HEK293 (cell line): ENCODE results near the gene TTYH1.

ENCODE experiments used
- CTCF ChIA-PET: fragments of 350-600 bp; formaldehyde crosslinking; extraction: SDS; loops from one replicate; lab custom pipeline; 2021; ENCODE audit warnings: antibody characterized with exemption; lab: Yijun Ruan, JAX
- POLR2A ChIA-PET: fragments of 300-600 bp; formaldehyde crosslinking; extraction: SDS; loops from one replicate; lab custom pipeline; 2020; ENCODE audit warnings: antibody characterized with exemption, inconsistent platforms; lab: Yijun Ruan, JAX
- H3K27ac ChIP-seq: fragments of 200-500 bp; sonication (Bioruptor generic); 2 replicates; pipeline ENCODE4 v1.5.1; 2014; ENCODE audit warnings: low read depth, low read length, control low read depth, inconsistent platforms; ENCODE audit errors: extremely low read depth
- H3K36me3 ChIP-seq, 2 experiments: fragments of 200-500 bp in 1 of 2; sonication (Bioruptor generic) in 1 of 2; 1 replicate in 1 of 2; 2 replicates in 1 of 2; pipeline ENCODE4 v1.5.1; 2014 to 2017; ENCODE audit warnings: inconsistent platforms in 2 of 2, low read length in 2 of 2; ENCODE audit not compliant: control insufficient read depth in 2 of 2, insufficient read depth in 1 of 2
- H3K4me1 ChIP-seq: fragments of 200-500 bp; sonication (Bioruptor generic); 2 replicates; pipeline ENCODE4 v1.5.1; 2014; ENCODE audit warnings: mild to moderate bottlenecking, low read length, inconsistent platforms; ENCODE audit not compliant: control insufficient read depth, insufficient read depth
- H3K4me3 ChIP-seq: 2 replicates; pipeline ENCODE4 v1.5.1; 2011; ENCODE audit warnings: low read depth, mild to moderate bottlenecking, control low read depth, low read length, moderate library complexity
- H3K9me3 ChIP-seq: fragments of 200-500 bp; sonication (Bioruptor generic); 2 replicates; pipeline ENCODE4 v1.5.1; 2014; ENCODE audit warnings: low read depth, low read length, inconsistent platforms; ENCODE audit not compliant: control insufficient read depth, insufficient read depth
- CTCF ChIP-seq: fragments of 450-650 bp; formaldehyde crosslinking; IDR thresholded peaks from 2 replicates; pipeline ENCODE4 v1.5.1; 2016; ENCODE audit warnings: missing biosample characterization, missing genetic modification characterization
- GLI2 ChIP-seq: fragments of 450-650 bp; formaldehyde crosslinking; IDR thresholded peaks from 2 replicates; pipeline ENCODE4; 2017; ENCODE audit warnings: missing biosample characterization, missing genetic modification characterization, low read depth, borderline replicate concordance
- GLIS1 ChIP-seq: fragments of 450-650 bp; formaldehyde crosslinking; IDR thresholded peaks from 2 replicates; pipeline ENCODE4 v1.5.1; 2016; ENCODE audit warnings: missing biosample characterization, missing genetic modification characterization
- HIC1 ChIP-seq: fragments of 450-650 bp; formaldehyde crosslinking; IDR thresholded peaks from 2 replicates; pipeline ENCODE4 v1.5.1; 2016; ENCODE audit warnings: missing biosample characterization, missing genetic modification characterization
- HOXC10 ChIP-seq: sonication (generic); formaldehyde crosslinking; IDR thresholded peaks from 2 replicates; pipeline ENCODE4 v1.8.1; 2023; ENCODE audit warnings: mild to moderate bottlenecking, missing genetic modification reagents
- KLF1 ChIP-seq: fragments of 450-650 bp; formaldehyde crosslinking; IDR thresholded peaks from 2 replicates; pipeline ENCODE4 v1.5.1; 2016; ENCODE audit warnings: missing biosample characterization, missing genetic modification characterization
- MEIS1 ChIP-seq: sonication (generic); formaldehyde crosslinking; IDR thresholded peaks from 2 replicates; pipeline ENCODE4 v1.8.1; 2022; ENCODE audit warnings: missing genetic modification reagents, mild to moderate bottlenecking, borderline replicate concordance
- PBX3 ChIP-seq: sonication (generic); formaldehyde crosslinking; IDR thresholded peaks from 2 replicates; pipeline ENCODE4 v1.8.1; 2022; ENCODE audit warnings: mild to moderate bottlenecking, moderate library complexity, missing genetic modification reagents
- YY2 ChIP-seq: fragments of 450-650 bp; formaldehyde crosslinking; IDR thresholded peaks from 2 replicates; pipeline ENCODE4 v1.5.1; 2016; ENCODE audit warnings: missing biosample characterization, missing genetic modification characterization
- ZBTB20 ChIP-seq: fragments of 450-650 bp; formaldehyde crosslinking; IDR thresholded peaks from 2 replicates; pipeline ENCODE4 v1.5.1; 2016; ENCODE audit warnings: missing biosample characterization, missing genetic modification characterization
- ZFP69B ChIP-seq: fragments of 450-650 bp; formaldehyde crosslinking; IDR thresholded peaks from 2 replicates; pipeline ENCODE4 v1.5.1; 2016; ENCODE audit warnings: missing biosample characterization, missing genetic modification characterization
- ZIC2 ChIP-seq: fragments of 450-650 bp; formaldehyde crosslinking; IDR thresholded peaks from 2 replicates; pipeline ENCODE4 v1.5.1; 2016; ENCODE audit warnings: missing biosample characterization, missing genetic modification characterization
- ZNF214 ChIP-seq: fragments of 450-650 bp; formaldehyde crosslinking; IDR thresholded peaks from 2 replicates; pipeline ENCODE4 v1.5.1; 2017; ENCODE audit warnings: missing biosample characterization, mild to moderate bottlenecking, missing genetic modification characterization, borderline replicate concordance
- ZNF248 ChIP-seq: fragments of 450-650 bp; formaldehyde crosslinking; IDR thresholded peaks from 2 replicates; pipeline ENCODE4 v1.5.1; 2017; ENCODE audit warnings: missing biosample characterization, missing genetic modification characterization
- ZNF280D ChIP-seq: fragments of 450-650 bp; formaldehyde crosslinking; IDR thresholded peaks from 2 replicates; pipeline ENCODE4 v1.5.1; 2016; ENCODE audit warnings: missing biosample characterization, missing genetic modification characterization
- ZNF350 ChIP-seq: fragments of 450-650 bp; formaldehyde crosslinking; IDR thresholded peaks from 2 replicates; pipeline ENCODE4 v1.5.0; 2017; ENCODE audit warnings: missing biosample characterization, mild to moderate bottlenecking, missing genetic modification characterization
- ZNF366 ChIP-seq: fragments of 450-650 bp; formaldehyde crosslinking; conservative IDR thresholded peaks from 2 replicates; pipeline ENCODE4 v1.5.1; 2016; ENCODE audit warnings: missing biosample characterization, missing genetic modification characterization
- ZNF529 ChIP-seq: fragments of 450-650 bp; formaldehyde crosslinking; IDR thresholded peaks from 2 replicates; pipeline ENCODE4 v1.5.1; 2017; ENCODE audit warnings: missing genetic modification characterization, missing biosample characterization; ENCODE audit not compliant: insufficient replicate concordance
- ZNF530 ChIP-seq: fragments of 450-650 bp; formaldehyde crosslinking; IDR thresholded peaks from 2 replicates; pipeline ENCODE4 v1.5.1; 2016; ENCODE audit warnings: low read depth, missing biosample characterization, missing genetic modification characterization
- TF ChIP-seq, protein P1 (sequence below): IDR thresholded peaks from 2 replicates; pipeline ENCODE4 v1.6.1; 2011; ENCODE audit warnings: mild to moderate bottlenecking, low read depth, low read length, borderline replicate concordance

The TTYH1 gene

GRCh38 chr19:54462047-54462654 is 46.9 kb downstream of the TTYH1 start:
- ChIA-PET POLR2A (interaction anchor here (0.7 to 6.8 kb wide), 4 partner anchors 8 to 32 kb away, joined by 3 to 64 read pairs (median 6); partner anchors contain the start of genes CDC42EP5 and LENG8), CTCF (interaction anchor here (0.6 to 1.6 kb wide), 2 partner anchors 16 kb away, joined by 3 to 6 read pairs; no protein-coding TSS in a partner anchor)
- peaks cover 30 to 52% of the 10 kb centered on the region in 2 experiments for H3K36me3 ChIP-seq
- peak overlapping the region; percentile 81; the same call in 1 of the 2 replicates for H3K27ac ChIP-seq
- H3K4me1 ChIP-seq = peaks cover 5% of the 10 kb centered on the region; the same call in 1 of the 2 replicates
- H3K9me3 ChIP-seq = no peaks in the 10 kb centered on the region
- no peak for TF ChIP-seq ZNF529 (tag by site-specific recombination)
- peak; percentile 24; the same call in 1 of the 2 replicates for TF ChIP-seq ZIC2 (tag by site-specific recombination)
- TF ChIP-seq ZNF366 = 0 out of 2 replicates have a peak, but pooled peaks have one; percentile 8
- peak; percentile 59; the same call in 1 of the 2 replicates for TF ChIP-seq HIC1 (tag by site-specific recombination)
- no peak for TF ChIP-seq ZNF248 (tag by site-specific recombination)
- TF ChIP-seq PBX3 (CRISPR knock-in tag) = no peak
- no peak overlapping the region for H3K4me3 ChIP-seq

DNA sequence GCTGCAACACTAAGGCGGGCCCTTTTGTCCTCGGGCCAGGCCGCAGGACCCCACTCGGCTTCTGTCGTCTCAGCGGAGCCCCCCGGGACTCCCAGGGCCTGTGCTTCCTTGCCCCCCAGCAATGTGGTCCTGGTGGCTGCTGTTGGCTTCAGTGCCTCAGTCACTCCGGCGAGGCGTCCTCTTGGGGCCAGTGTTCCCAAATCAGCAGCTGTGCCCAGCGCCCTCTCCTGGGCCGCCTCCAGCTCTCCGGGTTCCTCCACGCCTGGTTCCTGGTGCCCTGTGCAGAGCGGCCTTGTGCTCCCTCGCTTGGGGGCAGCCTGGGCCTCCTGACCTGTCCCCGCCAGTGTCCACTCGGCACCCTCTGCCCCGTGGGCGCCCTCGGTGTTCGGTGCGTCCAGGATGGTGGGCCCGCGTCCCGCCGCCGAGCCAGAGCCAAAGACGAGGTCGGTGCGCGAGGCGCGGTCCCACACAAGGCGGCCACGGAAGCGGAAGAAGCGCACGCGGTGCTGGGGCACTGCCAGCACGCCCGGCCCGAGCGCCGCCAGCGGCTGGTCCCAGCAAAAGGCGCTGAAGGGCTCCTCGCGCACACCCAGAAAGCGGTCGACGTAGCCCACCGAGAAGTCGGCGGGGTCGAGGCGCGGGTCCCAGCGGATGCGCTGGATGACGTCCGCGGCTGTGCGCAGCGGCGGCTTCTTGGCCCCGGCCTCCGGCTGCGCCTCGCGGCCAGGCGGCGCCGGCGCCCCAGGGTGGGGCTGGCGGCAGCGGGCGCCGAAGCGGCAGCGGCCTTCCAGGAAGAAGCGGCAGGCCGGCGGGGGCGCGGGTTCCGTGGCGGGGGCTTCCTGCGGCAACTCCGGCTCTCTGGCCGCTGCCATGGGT is 47.6 kb downstream of the TTYH1 start:
- POLR2A ChIA-PET = interaction anchor here (0.7 to 6.8 kb wide), 17 partner anchors 7 to 1162 kb away, joined by 3 to 64 read pairs (median 6); partner anchors contain the start of genes CDC42EP5, CNOT3, ISOC2 and LENG8
- Histone ChIP-seq H3K36me3 (peaks cover 22 to 44% of the 10 kb centered on the region in 2 experiments), H3K9me3 (no peaks in the 10 kb centered on the region), H3K27ac (peak overlapping the region; percentile 81; the same call in 1 of the 2 replicates), H3K4me3 (peak overlapping the region; percentile 90), H3K4me1 (peaks cover 5% of the 10 kb centered on the region; the same call in 1 of the 2 replicates)
- CTCF ChIA-PET = interaction anchor here (1.6 kb wide), 1 partner anchor 15 kb away, joined by 6 read pairs; no protein-coding TSS in a partner anchor
- TF ChIP-seq ZNF280D (tag by site-specific recombination) (no peak), ZNF214 (no peak), KLF1 (tag by site-specific recombination) (no peak), ZBTB20 (tag by site-specific recombination) (no peak), ZFP69B (tag by site-specific recombination) (peak; percentile 63), YY2 (tag by site-specific recombination) (no peak), ZNF530 (no peak), GLI2 (no peak), MEIS1 (CRISPR knock-in tag) (no peak), ZNF350 (tag by site-specific recombination) (no peak), CTCF (tag by site-specific recombination) (0 out of 2 replicates have a peak, but pooled peaks have one; percentile 39), GLIS1 (tag by site-specific recombination) (peak; percentile 9; the same call in 1 of the 2 replicates), HOXC10 (CRISPR knock-in tag) (peak; percentile 47)
- TF ChIP-seq, protein P1, sequence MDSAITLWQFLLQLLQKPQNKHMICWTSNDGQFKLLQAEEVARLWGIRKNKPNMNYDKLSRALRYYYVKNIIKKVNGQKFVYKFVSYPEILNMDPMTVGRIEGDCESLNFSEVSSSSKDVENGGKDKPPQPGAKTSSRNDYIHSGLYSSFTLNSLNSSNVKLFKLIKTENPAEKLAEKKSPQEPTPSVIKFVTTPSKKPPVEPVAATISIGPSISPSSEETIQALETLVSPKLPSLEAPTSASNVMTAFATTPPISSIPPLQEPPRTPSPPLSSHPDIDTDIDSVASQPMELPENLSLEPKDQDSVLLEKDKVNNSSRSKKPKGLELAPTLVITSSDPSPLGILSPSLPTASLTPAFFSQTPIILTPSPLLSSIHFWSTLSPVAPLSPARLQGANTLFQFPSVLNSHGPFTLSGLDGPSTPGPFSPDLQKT = no peak
